HepG2 (cell line): ENCODE results near the gene TMEM59. TPM values are rescaled to one million over a fixed set of nuclear protein-coding genes. Genes with fewer than 3 reads are reported as not detected.

ENCODE experiments used
- CBX2 ChIP-seq, 2 experiments: fragments of 200-600 bp in 1 of 2; sonication (generic); formaldehyde crosslinking in 1 of 2; IDR thresholded peaks; 2 replicates each; pipeline versions ENCODE4 v1.7.0 to v1.8.1; 2018 to 2022; ENCODE audit warnings: low read depth in 2 of 2, low read length in 1 of 2, mild to moderate bottlenecking in 1 of 2, missing genetic modification reagents in 1 of 2
- DPF2 ChIP-seq: sonication (generic); formaldehyde crosslinking; IDR thresholded peaks from 2 replicates; pipeline ENCODE4 v1.4.0; 2020; ENCODE audit warnings: mild to moderate bottlenecking, low read depth, missing genetic modification reagents, borderline replicate concordance
- FLYWCH1 ChIP-seq: sonication (generic); formaldehyde crosslinking; IDR thresholded peaks from 2 replicates; pipeline ENCODE4 v1.8.1; 2023; ENCODE audit warnings: mild to moderate bottlenecking, missing genetic modification reagents
- KDM6A ChIP-seq: IDR thresholded peaks from 2 replicates; pipeline ENCODE4 v1.6.1; 2016; ENCODE audit warnings: low read depth
- MEIS1 ChIP-seq: sonication (generic); formaldehyde crosslinking; IDR thresholded peaks from 2 replicates; pipeline ENCODE4 v1.9.0; 2021; ENCODE audit warnings: mild to moderate bottlenecking, missing genetic modification reagents, moderate library complexity, borderline replicate concordance
- ZNF274 ChIP-seq: sonication (generic); formaldehyde crosslinking; IDR thresholded peaks from 2 replicates; pipeline ENCODE4 v1.5.1; 2020; ENCODE audit warnings: mild to moderate bottlenecking, missing genetic modification reagents
- ZNF615 ChIP-seq: sonication (generic); formaldehyde crosslinking; IDR thresholded peaks from 2 replicates; pipeline ENCODE4 v1.5.0; 2020; ENCODE audit warnings: mild to moderate bottlenecking, missing genetic modification reagents, borderline replicate concordance
- ZNF672 ChIP-seq: sonication (generic); formaldehyde crosslinking; IDR thresholded peaks from 2 replicates; pipeline ENCODE4 v1.8.1; 2022; ENCODE audit warnings: missing genetic modification reagents
- ZNF776 ChIP-seq: sonication (generic); formaldehyde crosslinking; IDR thresholded peaks from 2 replicates; pipeline ENCODE4 v1.4.0; 2020; ENCODE audit warnings: mild to moderate bottlenecking, missing genetic modification reagents
- ZSCAN25 ChIP-seq: sonication (generic); formaldehyde crosslinking; IDR thresholded peaks from 2 replicates; pipeline ENCODE4 v1.8.0; 2022; ENCODE audit warnings: mild to moderate bottlenecking, missing genetic modification reagents
- polyA plus RNA-seq, 8 experiments: library from polyadenylated mRNA; depleted of rRNA in 3 of 8; stranded (reverse) in 7 of 8; unstranded in 1 of 8; fragments of >200 nt; fragmentation: Illumina TruSeq in 4 of 8; extraction: Trizol in 4 of 8; gene quantifications; 2 replicates each; pipeline versions ENCODE4 v1.2.1 to v1.2.3, GENCODE V29; 2011 to 2016; ENCODE audit warnings: low read depth in 4 of 8, missing spikeins in 1 of 8, mixed read lengths in 1 of 8; ENCODE audit not compliant: insufficient read depth in 1 of 8
- total RNA-seq, 5 experiments: library from RNA; depleted of rRNA; stranded (reverse); fragments of >200 nt; fragmentation: Illumina TruSeq; extraction: Trizol; gene quantifications; 2 replicates each; pipeline ENCODE4 v1.2.3, GENCODE V29; 2016; ENCODE audit warnings: low read depth in 1 of 5
- TF ChIP-seq, protein P1 (sequence below): sonication (generic); formaldehyde crosslinking; IDR thresholded peaks from 2 replicates; pipeline ENCODE4 v1.8.1; 2022; ENCODE audit warnings: mild to moderate bottlenecking, missing genetic modification reagents
- TF ChIP-seq, protein P2 (sequence below): sonication (generic); formaldehyde crosslinking; IDR thresholded peaks from 2 replicates; pipeline ENCODE4 v1.5.0; 2020; ENCODE audit warnings: mild to moderate bottlenecking, missing genetic modification reagents, borderline replicate concordance
- TF ChIP-seq, protein P3 (sequence below): sonication (generic); formaldehyde crosslinking; conservative IDR thresholded peaks from 2 replicates; pipeline ENCODE4 v1.4.0; 2020; ENCODE audit warnings: missing genetic modification reagents
- TF ChIP-seq, protein P4 (sequence below): sonication (generic); formaldehyde crosslinking; conservative IDR thresholded peaks from 2 replicates; pipeline ENCODE4 v1.8.0; 2022; ENCODE audit warnings: low read depth, missing genetic modification reagents
- TF ChIP-seq, protein P5 (sequence below): sonication (generic); formaldehyde crosslinking; IDR thresholded peaks from 2 replicates; pipeline ENCODE4 v1.4.0; 2020; ENCODE audit warnings: mild to moderate bottlenecking, missing genetic modification reagents
- TF ChIP-seq, protein P6 (sequence below): sonication (generic); formaldehyde crosslinking; IDR thresholded peaks from 2 replicates; pipeline ENCODE4 v1.5.0; 2020; ENCODE audit warnings: missing genetic modification reagents

TMEM59 gene
- total and polyA plus RNA-seq, 2 of the 13 experiments (the other 11 are each of a cell fraction or from before 2014, with no cell fraction given) = 147 to 363 TPM

DNA sequence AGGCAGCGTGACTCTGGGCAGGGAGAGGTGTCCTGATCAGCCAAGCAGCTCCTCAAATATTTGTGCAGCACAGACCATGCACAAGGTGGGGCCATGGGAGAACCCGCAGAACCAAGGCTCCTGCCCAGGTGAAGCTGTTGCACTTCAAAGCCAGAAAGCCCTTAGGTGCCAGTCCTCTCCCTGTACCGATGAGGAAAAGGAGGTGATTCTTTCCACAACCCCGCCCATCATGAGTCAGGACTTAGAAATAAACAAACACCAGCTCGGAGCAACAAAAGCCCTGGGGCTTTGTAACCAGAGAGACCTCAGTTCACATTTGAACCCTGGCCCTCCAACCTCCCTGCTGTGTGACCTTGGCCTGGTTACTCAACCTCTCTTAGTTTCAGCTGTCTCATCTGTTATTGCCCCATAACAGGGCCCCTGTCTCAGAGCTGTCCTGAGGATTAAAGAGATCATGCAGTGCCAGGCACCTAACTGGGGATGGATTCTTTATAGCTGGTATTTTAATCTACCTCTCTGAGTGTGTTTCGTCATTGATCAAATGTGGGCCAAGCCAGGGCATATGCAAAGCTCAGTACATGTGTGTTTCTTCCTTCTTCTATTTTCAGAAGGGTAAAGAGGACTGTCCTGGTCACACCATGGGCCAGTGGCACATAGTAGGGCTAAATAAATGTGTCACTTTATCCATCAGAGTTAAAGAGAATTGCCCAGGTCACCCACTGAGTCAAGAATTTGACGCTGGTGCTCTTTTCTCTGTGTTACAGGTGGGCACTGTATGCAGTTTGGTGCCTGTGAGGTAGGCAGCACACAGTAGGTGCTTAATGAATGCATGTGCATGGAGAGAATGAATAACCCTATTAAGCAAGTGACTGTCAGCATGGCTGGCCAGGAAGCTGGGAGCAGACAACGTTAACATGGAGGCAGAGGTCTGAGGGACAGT is 36.4 kb downstream of the TMEM59 start (continued):
- TF ChIP-seq, protein P1, sequence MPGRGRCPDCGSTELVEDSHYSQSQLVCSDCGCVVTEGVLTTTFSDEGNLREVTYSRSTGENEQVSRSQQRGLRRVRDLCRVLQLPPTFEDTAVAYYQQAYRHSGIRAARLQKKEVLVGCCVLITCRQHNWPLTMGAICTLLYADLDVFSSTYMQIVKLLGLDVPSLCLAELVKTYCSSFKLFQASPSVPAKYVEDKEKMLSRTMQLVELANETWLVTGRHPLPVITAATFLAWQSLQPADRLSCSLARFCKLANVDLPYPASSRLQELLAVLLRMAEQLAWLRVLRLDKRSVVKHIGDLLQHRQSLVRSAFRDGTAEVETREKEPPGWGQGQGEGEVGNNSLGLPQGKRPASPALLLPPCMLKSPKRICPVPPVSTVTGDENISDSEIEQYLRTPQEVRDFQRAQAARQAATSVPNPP (CRISPR knock-in tag) = no peak
- TF ChIP-seq, protein P2, sequence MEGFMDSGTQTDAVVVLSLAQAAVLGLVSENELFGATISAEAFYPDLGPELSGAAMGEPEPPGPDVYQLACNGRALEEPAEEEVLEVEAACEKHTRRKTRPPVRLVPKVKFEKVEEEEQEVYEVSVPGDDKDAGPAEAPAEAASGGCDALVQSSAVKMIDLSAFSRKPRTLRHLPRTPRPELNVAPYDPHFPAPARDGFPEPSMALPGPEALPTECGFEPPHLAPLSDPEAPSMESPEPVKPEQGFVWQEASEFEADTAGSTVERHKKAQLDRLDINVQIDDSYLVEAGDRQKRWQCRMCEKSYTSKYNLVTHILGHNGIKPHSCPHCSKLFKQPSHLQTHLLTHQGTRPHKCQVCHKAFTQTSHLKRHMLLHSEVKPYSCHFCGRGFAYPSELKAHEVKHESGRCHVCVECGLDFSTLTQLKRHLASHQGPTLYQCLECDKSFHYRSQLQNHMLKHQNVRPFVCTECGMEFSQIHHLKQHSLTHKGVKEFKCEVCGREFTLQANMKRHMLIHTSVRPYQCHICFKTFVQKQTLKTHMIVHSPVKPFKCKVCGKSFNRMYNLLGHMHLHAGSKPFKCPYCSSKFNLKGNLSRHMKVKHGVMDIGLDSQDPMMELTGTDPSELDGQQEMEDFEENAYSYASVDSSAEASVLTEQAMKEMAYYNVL (CRISPR knock-in tag) = peak; percentile 14; the same call in 1 of the 2 replicates
- TF ChIP-seq KDM6A = peak; percentile 72; the same call in 1 of the 2 replicates
- TF ChIP-seq DPF2 = peak; percentile 60
- no peak for TF ChIP-seq ZNF615
- TF ChIP-seq, protein P3, sequence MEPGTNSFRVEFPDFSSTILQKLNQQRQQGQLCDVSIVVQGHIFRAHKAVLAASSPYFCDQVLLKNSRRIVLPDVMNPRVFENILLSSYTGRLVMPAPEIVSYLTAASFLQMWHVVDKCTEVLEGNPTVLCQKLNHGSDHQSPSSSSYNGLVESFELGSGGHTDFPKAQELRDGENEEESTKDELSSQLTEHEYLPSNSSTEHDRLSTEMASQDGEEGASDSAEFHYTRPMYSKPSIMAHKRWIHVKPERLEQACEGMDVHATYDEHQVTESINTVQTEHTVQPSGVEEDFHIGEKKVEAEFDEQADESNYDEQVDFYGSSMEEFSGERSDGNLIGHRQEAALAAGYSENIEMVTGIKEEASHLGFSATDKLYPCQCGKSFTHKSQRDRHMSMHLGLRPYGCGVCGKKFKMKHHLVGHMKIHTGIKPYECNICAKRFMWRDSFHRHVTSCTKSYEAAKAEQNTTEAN (CRISPR knock-in tag) = no peak
- TF ChIP-seq ZNF776 (CRISPR knock-in tag) = 0 out of 2 replicates have a peak, but pooled peaks have one; percentile 25
- TF ChIP-seq, protein P4, sequence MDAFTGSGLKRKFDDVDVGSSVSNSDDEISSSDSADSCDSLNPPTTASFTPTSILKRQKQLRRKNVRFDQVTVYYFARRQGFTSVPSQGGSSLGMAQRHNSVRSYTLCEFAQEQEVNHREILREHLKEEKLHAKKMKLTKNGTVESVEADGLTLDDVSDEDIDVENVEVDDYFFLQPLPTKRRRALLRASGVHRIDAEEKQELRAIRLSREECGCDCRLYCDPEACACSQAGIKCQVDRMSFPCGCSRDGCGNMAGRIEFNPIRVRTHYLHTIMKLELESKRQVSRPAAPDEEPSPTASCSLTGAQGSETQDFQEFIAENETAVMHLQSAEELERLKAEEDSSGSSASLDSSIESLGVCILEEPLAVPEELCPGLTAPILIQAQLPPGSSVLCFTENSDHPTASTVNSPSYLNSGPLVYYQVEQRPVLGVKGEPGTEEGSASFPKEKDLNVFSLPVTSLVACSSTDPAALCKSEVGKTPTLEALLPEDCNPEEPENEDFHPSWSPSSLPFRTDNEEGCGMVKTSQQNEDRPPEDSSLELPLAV = no peak
- no peak for TF ChIP-seq ZSCAN25
- TF ChIP-seq, protein P5, sequence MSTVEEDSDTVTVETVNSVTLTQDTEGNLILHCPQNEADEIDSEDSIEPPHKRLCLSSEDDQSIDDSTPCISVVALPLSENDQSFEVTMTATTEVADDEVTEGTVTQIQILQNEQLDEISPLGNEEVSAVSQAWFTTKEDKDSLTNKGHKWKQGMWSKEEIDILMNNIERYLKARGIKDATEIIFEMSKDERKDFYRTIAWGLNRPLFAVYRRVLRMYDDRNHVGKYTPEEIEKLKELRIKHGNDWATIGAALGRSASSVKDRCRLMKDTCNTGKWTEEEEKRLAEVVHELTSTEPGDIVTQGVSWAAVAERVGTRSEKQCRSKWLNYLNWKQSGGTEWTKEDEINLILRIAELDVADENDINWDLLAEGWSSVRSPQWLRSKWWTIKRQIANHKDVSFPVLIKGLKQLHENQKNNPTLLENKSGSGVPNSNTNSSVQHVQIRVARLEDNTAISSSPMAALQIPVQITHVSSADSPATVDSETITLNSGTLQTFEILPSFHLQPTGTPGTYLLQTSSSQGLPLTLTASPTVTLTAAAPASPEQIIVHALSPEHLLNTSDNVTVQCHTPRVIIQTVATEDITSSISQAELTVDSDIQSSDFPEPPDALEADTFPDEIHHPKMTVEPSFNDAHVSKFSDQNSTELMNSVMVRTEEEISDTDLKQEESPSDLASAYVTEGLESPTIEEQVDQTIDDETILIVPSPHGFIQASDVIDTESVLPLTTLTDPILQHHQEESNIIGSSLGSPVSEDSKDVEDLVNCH (CRISPR knock-in tag) = no peak
- TF ChIP-seq, protein P6, sequence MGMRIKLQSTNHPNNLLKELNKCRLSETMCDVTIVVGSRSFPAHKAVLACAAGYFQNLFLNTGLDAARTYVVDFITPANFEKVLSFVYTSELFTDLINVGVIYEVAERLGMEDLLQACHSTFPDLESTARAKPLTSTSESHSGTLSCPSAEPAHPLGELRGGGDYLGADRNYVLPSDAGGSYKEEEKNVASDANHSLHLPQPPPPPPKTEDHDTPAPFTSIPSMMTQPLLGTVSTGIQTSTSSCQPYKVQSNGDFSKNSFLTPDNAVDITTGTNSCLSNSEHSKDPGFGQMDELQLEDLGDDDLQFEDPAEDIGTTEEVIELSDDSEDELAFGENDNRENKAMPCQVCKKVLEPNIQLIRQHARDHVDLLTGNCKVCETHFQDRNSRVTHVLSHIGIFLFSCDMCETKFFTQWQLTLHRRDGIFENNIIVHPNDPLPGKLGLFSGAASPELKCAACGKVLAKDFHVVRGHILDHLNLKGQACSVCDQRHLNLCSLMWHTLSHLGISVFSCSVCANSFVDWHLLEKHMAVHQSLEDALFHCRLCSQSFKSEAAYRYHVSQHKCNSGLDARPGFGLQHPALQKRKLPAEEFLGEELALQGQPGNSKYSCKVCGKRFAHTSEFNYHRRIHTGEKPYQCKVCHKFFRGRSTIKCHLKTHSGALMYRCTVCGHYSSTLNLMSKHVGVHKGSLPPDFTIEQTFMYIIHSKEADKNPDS (CRISPR knock-in tag) = no peak
- no peak; the same call in 1 of the 2 replicates for TF ChIP-seq MEIS1 (CRISPR knock-in tag)
- TF ChIP-seq CBX2 (IDR thresholded peaks at IDR 0.05; ENCODE audit: low read depth, low read length) = no peak
- TF ChIP-seq CBX2 (CRISPR knock-in tag; IDR thresholded peaks at IDR 0.05; ENCODE audit: low read depth) = no peak
- TF ChIP-seq ZNF672 (CRISPR knock-in tag) = no peak
- no peak for TF ChIP-seq FLYWCH1
- no peak for TF ChIP-seq ZNF274
